HL-60/S4 (cell line): Measurements from ENCODE around the gene NACAD.

Source experiments
- in situ Hi-C: fragments of 300-500 bp; cut with MboI; formaldehyde crosslinking; loops from 2 replicates; pipeline ENCODE4 v1.14.3; 2022; ENCODE audit warnings: low sequenced_read_pairs

NACAD gene, protein sequence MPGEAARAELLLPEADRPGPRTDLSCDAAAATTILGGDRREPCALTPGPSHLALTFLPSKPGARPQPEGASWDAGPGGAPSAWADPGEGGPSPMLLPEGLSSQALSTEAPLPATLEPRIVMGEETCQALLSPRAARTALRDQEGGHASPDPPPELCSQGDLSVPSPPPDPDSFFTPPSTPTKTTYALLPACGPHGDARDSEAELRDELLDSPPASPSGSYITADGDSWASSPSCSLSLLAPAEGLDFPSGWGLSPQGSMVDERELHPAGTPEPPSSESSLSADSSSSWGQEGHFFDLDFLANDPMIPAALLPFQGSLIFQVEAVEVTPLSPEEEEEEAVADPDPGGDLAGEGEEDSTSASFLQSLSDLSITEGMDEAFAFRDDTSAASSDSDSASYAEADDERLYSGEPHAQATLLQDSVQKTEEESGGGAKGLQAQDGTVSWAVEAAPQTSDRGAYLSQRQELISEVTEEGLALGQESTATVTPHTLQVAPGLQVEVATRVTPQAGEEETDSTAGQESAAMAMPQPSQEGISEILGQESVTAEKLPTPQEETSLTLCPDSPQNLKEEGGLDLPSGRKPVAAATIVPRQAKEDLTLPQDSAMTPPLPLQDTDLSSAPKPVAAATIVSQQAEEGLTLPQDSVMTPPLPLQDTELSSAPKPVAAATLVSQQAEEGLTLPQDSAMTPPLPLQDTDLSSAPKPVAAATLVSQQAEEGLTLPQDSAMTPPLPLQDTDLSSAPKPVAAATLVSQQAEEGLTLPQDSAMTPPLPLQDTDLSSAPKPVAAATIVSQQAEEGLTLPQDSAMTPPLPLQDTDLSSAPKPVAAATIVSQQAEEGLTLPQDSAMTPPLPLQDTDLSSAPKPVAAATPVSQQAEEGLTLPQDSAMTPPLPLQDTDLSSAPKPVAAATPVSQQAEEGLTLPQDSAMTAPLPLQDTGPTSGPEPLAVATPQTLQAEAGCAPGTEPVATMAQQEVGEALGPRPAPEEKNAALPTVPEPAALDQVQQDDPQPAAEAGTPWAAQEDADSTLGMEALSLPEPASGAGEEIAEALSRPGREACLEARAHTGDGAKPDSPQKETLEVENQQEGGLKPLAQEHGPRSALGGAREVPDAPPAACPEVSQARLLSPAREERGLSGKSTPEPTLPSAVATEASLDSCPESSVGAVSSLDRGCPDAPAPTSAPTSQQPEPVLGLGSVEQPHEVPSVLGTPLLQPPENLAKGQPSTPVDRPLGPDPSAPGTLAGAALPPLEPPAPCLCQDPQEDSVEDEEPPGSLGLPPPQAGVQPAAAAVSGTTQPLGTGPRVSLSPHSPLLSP (N-terminal part only)

DNA sequence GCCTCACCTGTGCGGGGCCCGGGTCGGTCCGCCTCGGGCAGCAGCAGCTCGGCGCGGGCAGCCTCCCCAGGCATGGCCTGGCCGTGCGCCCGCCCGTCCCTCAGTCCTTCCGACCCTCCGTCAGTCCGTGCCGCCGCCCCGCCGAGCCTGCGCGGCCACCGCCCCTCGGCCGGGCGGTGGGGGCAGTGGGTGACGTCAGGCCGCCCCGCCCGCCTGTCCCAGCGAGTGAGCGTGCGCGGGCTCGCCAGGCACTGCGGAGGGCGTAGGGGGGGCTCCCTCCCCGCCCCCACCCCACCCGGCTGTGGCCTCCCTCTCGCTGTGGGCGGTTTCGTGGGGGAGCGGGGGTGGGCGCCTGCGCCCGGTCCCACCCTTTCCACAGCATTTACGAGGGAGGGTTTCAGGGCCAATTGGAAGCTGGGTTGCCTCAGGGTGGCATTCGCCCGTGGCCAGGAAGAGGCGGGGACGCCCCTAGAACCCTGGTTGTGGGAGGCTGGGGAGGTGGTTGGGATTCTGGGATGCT is at the start of gene NACAD:
TSS of gene NACAD (minus strand) at position 149 of the 520 bp plus-strand sequence. CDS start at position 74, 75 bp downstream.
- in situ Hi-C loops, result no loop called here

DNA sequence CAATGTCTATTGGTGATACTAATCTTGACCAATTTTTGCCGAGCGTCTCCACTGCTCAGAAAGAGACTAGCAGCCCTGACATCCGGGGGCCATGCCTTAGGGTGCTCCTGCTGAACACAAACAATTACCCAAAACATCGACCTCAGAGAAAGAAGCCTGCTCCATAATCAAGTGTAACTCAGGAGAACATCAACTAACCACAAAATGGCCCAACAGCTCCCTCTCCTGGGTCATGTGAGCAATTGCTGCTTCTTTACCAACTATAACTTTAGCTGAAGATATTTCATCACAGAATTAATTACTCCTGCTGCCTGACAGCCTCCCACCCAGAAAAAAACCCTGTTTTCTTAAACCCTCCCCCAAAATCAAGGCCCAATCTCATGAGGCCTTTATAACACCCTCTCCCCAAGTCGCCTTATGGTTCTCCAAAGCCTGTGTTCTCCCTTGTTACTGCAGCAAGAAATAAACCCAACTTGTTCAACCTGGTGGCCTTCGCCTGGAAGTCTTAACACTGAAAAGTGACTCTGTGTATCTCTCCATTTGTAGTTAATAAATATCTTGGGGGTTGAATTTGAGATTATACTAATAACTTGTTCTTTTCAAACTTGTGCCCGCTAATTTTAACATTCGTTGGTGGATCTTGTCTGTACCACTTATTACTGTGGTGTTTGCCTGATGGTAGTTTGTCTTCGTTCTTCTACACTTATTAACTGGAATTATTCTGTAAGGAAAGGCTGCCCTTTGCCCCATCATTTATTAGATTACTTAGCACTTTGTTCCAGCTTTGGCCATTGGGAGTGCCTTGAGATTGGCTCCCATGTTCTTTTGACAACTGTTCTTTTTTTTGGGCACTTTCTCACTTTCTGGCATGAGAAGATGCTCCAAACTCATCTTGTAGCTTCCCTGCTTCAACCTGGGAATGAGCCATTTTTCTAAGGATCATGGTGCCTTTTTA is 47.6 kb upstream of the NACAD start:
- in situ Hi-C loops, result loop anchor here (10.0 to 25.0 kb wide), 3 partner anchors 162 to 552 kb away; partner anchors contain the start of genes MYO1G and TMED4

DNA sequence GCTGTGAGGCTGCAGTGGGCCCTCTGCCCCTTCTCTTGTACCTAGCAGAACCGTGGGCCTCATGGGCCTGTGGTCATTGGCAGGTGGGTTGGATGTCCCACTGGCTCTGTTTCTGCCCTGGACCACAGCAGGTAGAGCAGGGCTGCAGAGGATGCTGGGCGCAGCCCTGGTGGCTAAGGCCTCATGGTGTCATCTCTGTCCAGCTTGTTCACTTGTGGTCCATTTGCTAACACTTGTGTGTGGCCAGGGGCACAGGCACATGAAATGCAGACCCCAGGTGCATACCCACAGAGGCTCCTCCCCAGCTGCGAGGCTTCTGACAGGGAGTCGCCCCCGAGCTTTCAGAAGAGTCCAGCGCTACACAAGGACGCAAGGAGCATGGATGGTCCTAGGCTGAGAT is 45.1 kb upstream of the NACAD start:
- in situ Hi-C loops, result loop anchor here (10.0 to 25.0 kb wide), 3 partner anchors 159 to 549 kb away; partner anchors contain the start of genes MYO1G and TMED4

DNA sequence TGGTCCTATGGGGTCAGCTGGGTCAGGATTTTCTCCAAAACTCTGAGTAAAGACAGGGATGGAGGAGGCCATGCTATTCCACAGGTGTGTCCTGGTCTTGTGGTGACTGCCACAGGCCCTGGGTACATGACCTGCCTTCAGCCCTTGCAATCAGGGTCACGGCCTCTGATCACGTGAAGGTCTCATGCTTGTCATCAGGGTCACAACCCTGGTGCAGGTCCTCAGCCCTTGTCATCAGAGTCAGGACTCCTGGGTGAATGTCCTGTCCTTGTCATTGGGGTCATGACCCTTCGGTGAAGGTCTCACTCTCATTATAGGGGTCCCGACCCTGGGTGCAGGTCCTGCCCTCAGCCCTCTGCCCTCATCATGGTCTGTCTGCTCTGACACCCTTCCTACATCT is 44.6 kb upstream of the NACAD start:
- in situ Hi-C loops, result loop anchor here (10.0 to 25.0 kb wide), 3 partner anchors 159 to 549 kb away; partner anchors contain the start of genes MYO1G and TMED4

DNA sequence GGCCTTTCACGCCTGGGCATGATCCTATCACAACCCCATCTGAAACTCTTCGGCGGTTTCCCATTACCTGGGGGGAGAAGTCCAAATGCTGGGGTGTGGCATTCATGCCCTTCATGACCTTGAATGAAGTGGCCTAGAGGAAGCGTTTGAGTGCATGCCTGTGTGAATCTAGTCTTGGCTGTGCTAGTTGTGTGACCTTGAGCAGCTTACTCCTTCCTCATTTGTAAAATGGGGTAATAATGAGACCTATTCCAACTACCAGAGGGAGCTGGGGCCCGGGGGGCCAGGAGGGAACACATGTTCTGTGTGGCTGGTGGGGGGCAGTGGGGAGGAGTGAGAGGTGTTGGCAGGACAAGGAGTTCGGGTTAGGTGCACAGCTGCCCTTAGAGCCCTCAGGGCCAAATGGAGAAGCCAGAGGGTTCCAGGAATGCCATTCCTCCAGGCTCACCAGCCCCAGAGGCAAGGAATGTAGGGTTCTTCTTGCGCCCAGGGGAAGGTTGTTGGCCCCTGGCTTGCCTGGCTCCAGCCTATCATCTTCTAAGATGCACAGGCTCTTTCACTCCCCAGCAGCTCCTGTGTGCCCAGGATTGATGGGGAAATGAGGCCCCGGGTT is 44.0 kb upstream of the NACAD start:
- in situ Hi-C loops, result loop anchor here (10.0 to 25.0 kb wide), 3 partner anchors 158 to 548 kb away; partner anchors contain the start of genes MYO1G and TMED4

DNA sequence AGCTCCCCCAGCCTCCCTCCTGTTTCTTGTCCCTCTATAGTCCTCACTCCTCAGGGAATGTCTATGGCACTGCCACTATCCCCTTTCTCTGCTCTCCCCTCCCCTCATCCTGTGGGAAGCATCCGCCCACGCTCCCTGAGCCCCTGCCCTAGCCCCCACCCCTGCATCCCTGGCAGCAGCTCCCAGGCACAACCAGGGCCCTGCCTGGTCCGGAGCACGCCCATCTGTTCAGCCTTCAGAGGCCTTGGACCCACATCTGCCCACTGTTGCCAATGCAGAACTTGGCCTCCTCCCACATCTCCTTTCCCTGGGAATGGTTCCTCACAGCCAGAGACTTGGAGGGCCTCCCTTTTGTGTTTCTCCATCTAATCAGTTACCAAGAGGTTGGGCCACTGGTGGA is 43.1 kb upstream of the NACAD start:
- in situ Hi-C loops, result loop anchor here (10.0 to 25.0 kb wide), 3 partner anchors 157 to 547 kb away; partner anchors contain the start of genes MYO1G and TMED4

DNA sequence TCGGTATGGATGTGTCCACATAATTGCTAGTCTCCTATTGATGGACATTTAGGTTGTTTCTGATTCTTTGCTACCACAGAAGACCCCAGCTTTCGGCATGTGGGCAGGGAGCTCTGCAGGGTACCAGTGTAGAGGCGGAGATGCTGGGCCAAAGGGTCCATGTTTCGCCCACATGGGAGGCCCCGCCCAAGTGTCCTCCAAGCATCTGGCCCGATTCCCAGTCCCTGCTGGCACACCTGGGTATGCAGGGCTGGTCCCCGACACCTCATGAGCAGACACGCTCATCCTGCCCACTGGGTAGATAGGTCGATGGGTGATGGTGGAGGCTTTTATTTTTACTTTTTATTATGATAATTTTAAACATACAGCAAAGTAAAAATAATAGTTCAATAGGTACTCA is 42.1 kb upstream of the NACAD start:
- in situ Hi-C loops, result loop anchor here (10.0 to 25.0 kb wide), 3 partner anchors 156 to 546 kb away; partner anchors contain the start of genes MYO1G and TMED4

DNA sequence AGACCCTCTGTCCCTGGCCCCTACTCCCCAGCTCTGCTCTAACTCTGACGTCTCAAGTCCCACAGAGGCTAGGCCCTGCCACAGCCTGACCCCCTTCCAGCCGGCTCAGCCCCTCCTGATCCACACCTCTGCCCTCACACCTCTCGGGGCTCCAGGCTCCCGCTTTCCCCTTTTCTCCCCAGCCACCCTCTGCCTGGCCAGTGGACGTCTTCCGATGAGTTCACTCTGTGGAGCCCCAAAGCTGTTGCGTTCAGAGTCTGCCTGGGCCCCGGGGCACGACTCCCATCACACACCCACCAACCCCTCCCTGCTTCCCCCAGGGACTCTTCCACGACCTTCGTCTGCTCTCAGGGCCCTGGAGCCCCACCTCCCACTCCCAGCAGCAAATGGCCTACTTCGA is 41.1 kb upstream of the NACAD start:
- in situ Hi-C loops, result loop anchor here (10.0 to 25.0 kb wide), 3 partner anchors 155 to 545 kb away; partner anchors contain the start of genes MYO1G and TMED4

DNA sequence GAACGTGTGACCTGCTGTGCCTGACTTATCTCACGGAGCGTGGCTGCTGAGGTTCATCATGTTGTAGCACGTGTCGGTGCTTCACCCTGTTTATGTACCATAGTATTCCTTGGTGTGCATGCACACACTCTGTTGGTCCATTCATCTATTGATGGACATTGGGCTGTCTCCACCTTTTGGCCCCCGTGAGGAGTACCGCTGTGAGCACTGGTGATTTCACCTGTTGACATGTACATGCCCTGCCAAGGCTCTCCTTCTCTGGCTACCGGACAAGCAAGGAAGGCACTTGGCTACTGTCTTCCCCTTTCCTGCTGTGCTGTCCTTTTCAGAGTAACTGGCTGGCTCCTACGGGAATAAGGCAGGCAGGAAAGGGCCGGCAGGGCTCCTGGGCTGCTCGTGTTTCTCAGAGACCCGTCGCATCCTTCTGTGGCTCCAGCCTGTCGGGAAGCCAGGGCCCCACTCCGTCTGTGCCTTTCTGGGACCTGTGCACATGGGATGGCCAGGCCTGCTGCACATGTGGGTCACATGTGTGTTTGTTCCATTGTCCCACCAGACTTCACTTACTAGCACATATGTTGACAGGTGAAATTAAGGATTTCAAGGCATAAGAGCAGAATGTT is 40.5 kb upstream of the NACAD start:
- in situ Hi-C loops, result loop anchor here (25.0 kb wide), 1 partner anchor 267 kb away; no protein-coding TSS in a partner anchor

DNA sequence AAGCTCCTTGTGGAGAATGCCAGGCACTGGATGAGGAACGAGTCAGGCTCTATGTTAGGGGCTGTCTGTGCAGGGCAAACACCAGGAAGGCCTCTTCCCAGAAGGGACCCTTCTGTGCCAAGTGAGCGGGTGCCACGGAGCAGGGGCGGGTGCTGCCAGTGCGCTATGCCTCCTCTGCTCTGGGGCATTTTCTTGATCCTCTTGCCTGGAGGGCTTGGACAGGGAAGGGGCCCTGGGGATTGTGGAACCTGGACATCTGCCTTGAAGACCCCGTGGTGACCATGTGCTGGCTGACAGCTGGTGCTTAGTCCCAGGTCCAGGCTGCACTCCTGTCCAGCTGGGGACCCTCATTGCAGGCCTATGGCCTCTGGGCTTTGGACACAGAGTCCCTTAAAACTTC is 38.2 kb upstream of the NACAD start:
- in situ Hi-C loops, result loop anchor here (25.0 kb wide), 1 partner anchor 265 kb away; no protein-coding TSS in a partner anchor

DNA sequence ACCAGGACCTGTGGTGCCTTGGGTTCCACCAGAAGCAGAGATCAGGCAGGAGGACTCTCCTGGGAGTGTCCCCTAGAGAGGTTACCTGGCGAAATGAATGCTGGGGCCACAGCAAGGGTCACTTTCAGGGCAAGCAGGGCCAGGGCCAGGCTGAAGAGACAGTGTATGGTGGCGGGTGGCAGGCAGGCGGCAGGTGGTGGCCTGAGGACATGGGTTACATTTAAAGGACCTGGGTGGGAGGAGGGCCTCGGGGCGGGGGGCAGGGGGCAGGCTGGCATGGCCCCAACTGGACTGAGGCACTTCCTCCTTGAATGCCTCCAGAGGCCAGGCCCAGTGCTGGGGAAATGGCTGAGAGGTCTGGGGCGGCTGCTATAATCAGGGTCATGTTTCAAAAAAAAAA is 37.4 kb upstream of the NACAD start:
- in situ Hi-C loops, result loop anchor here (25.0 kb wide), 1 partner anchor 264 kb away; no protein-coding TSS in a partner anchor

DNA sequence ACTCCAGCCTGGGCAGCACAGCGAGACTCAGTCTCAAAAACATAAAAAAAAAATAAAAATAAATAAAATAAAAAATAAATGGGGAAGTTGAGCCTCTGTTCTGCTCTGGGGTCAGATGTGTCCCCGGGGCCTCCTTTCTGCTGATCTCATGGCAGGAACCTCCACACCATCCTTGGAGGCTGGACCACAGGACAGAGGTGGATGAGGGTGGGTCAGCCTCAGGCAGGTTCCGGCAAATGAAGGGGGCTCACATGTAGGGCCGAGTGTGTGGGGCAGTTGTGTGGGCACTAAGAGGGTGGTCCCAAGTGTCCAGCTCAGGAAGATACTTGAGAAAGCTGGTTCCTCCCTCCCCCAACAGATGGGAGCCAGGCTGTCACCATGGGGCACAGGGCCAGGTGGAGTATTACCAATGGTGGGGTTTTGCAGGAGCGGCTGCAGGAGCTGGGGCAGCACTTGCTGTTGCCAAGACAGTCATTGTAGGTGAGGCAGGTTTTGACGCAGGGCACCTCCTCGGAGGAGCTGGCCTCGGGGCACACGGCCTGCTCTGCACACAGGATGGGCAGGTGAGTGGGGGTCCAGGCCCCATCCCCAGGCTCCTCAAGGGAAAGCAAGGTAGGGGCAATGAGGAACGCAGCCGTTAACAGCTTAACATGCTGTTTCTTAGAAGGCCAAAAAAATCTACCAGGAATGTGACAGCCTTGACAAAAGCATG is 36.6 kb upstream of the NACAD start:
- in situ Hi-C loops, result loop anchor here (25.0 kb wide), 1 partner anchor 263 kb away; no protein-coding TSS in a partner anchor

DNA sequence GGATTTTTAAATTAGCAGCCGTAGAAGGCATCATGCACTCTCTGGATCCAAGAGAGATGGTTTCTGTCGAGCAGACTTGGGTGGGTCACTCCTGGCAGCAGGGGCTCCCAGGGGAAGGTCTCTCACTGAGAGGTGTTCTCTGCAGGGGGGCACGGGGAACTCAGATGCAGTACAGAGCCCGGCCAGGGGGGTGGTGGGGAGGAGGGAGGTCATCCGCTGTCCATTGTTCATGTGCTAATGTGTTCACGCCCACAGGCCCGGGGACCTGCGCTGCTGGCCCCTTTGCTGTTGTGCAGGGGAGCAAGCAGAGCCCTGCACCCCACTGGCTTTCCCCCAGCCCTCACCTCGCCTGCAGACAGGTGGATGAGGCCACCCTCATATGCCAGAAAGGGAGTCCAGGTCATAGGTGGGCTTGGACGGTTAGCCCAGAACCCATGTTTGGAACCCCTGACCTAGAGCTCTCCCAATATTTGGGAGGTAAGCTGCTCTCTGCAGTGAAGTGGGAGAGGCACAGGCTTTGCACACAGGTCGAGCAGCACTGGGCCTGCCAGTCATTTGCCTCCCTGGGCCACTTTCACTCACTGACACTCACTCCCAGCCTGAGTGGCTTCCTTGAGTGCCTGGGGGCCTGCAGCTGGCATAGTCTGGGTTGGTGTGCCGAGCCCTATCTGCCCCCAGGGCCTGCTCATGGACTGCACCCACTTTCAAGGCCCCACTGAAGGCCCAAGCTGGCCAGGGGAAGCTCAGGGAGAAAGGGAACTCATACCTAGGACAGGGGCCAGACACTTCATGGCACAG is 35.3 kb upstream of the NACAD start:
- in situ Hi-C loops, result no loop called here

DNA sequence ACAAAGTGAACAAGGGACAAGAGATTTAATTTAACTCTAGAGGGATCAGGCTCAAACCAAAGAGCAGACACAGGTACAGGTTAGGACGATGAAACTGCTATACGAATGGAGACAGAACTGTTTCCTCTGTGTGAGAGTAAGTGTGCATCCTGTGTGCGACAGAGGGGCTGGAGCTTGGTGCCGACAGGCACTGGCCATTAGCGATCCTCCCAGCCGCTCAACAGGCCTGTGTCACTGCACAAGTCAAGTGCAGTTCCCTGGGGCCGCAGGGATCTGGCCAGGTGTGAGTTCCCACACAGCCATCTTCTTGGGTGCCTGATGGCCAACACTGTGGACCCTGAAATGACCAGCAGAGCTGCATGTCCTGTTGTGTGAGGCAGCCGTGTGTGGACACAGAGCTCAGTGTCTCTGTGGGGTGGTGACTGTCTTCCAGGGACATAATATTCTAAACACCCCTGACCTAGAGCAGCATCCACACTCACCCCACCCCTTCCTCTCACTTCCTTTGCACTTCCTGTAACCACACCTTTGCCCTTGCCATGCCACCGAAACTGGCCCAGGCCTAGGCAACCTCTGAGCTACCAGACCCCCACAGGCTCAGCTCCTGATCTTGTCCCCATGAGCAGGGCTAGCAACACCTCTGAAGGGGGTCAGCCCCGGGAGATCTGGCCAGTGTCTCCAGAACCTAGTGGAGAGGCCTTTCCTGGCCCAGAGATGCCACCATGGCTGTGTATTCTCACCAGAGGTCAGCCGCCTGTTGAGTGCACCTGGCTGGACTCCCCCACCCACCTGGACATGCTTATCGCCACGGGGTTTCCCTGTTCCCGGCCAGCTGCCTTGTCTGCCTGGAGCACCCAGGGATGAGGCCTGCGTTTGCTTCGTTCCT is 34.4 kb upstream of the NACAD start:
- in situ Hi-C loops, result no loop called here

DNA sequence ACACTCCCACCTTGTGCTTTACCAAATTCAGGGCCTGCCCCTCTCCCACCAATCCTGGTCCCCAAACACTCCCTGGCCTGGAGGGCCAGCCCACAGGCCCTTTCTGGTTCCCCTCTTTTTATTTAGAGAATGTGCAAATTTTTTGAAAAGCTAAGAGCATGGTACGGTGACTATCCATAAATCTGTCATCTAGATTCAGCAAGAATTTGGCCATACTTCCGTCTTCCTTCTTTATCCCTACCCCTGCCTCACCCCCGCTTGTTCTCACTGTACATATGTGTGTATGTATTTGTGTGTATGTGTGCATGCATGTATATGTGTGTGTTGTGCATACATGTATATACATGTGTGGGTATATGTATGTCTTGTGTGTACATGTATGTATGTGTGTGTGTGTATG is 30.8 kb upstream of the NACAD start:
- in situ Hi-C loops, result no loop called here
